Stimulated activated CD8-positive, alpha-beta memory T cell treated with anti-CD3 and anti-CD28 coated beads, Interleukin-4, amount 100 ng/mL, for 1 hour (primary cell): ENCODE results near the gene WDR53.
"Not testable (repeated sequence)": the region's sequence is repeated elsewhere in the genome, so short reads cannot be mapped to it uniquely, and the experiment has no call there.

Experiments used
- DNase-seq, 2 donors: peaks; one replicate each; pipeline ENCODE4 v3.0.0-alpha.2; 2020; ENCODE audit warnings: low read depth in 2 of 2, low spot score in 1 of 2

Gene WDR53

GRCh38 chr3:196518966-196519717 lies 49.2 kb downstream of the WDR53 start:
- DNase-seq = peak; percentile 13 to 40

- DNase-seq = no peak
Observed at GRCh38 chr3:196517919-196518318, 50.4 kb downstream of the WDR53 start.

- no peak for DNase-seq
Observed at GRCh38 chr3:196517162-196517800, 51.1 kb downstream of the WDR53 start.

GRCh38 chr3:196514913-196515621 lies 53.3 kb downstream of the WDR53 start, which contains the start of gene SMCO1:
Gene SMCO1 (minus strand): TSS chr3:196515346. CDS start chr3:196515209, 137 bp downstream.
- DNase-seq = no peak

- no peak for DNase-seq
Observed at GRCh38 chr3:196514350-196514716, 54.0 kb downstream of the WDR53 start.

GRCh38 chr3:196513697-196514349 lies 54.5 kb downstream of the WDR53 start:
- DNase-seq = no peak

GRCh38 chr3:196511646-196512425 lies 56.5 kb downstream of the WDR53 start:
- not testable (repeated sequence) for DNase-seq

GRCh38 chr3:196511108-196511507 lies 57.2 kb downstream of the WDR53 start:
- not testable (repeated sequence) for DNase-seq

- no peak for DNase-seq
Observed at GRCh38 chr3:196506687-196507086, 61.7 kb downstream of the WDR53 start.

GRCh38 chr3:196504556-196504955 lies 63.8 kb downstream of the WDR53 start:
- no peak for DNase-seq
